Ishikawa (cell line): ENCODE measurements around the gene TMEM87B.

Source experiments
- CEBPB ChIP-seq: IDR thresholded peaks from 2 replicates; pipeline ENCODE4 v1.6.1; 2012
- NFIC ChIP-seq: IDR thresholded peaks from 2 replicates; pipeline ENCODE4 v1.6.1; 2012
- REST ChIP-seq: IDR thresholded peaks from 2 replicates; pipeline ENCODE4 v1.6.1; 2012; ENCODE audit warnings: low read depth, mild to moderate bottlenecking
- YY1 ChIP-seq: IDR thresholded peaks from 2 replicates; pipeline ENCODE4 v1.6.1; 2012; ENCODE audit warnings: low read depth

GRCh38 chr2:112056626-112056987, 1.5 kb downstream of the TMEM87B start:
- TF ChIP-seq YY1 (no peak), REST (no peak), NFIC (no peak), CEBPB (no peak)
